T47D (cell line): ENCODE measurements around the gene SHLD2.
"Not testable (repeated sequence)": the region's sequence is repeated elsewhere in the genome, so short reads cannot be mapped to it uniquely, and the experiment has no call there.

Experiments
- DNase-seq, 2 experiments: peaks; one replicate each; pipeline versions ENCODE4 v3.0.0 to v3.0.0-alpha.2; 2011 to 2012; ENCODE audit warnings: low read depth in 1 of 2, low spot score in 1 of 2
- JUND ChIP-seq: IDR thresholded peaks from 2 replicates; pipeline ENCODE4 v1.6.1; 2012; ENCODE audit warnings: low read depth
- in situ Hi-C: cut with HindIII; loops from 2 replicates; pipeline ENCODE4 v1.10.0; 2016; ENCODE audit warnings: low sequenced_read_pairs, low pct_unique_long_range_greater_than_20kb

SHLD2 gene

DNA sequence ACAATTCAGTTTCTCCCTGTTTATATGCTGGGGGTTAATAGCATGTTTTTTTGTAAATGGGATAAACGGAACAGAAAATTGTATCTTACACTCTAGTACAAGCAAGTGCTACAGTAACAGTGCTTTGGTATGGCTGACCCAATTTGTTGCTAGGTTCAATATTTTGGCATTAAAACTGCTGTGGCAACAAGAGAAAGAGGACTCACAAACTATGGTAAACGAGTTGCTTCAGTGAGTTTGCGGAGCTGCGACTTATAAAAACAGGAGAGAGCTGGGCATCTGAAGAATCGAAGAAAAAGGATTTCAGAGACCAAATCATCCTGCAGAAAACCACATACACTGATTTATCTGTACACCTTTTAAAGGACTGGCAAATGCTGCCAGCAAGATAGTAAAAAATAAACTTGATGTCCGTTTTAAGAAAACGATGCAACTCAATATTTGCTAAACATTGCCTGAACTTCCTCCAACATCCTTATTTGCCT, 2.6 kb upstream of the SHLD2 start:
- in situ Hi-C loops = no loop called here
- DNase-seq = no peak
- TF ChIP-seq JUND = peak; percentile 46; the same call in 1 of the 2 replicates

DNA sequence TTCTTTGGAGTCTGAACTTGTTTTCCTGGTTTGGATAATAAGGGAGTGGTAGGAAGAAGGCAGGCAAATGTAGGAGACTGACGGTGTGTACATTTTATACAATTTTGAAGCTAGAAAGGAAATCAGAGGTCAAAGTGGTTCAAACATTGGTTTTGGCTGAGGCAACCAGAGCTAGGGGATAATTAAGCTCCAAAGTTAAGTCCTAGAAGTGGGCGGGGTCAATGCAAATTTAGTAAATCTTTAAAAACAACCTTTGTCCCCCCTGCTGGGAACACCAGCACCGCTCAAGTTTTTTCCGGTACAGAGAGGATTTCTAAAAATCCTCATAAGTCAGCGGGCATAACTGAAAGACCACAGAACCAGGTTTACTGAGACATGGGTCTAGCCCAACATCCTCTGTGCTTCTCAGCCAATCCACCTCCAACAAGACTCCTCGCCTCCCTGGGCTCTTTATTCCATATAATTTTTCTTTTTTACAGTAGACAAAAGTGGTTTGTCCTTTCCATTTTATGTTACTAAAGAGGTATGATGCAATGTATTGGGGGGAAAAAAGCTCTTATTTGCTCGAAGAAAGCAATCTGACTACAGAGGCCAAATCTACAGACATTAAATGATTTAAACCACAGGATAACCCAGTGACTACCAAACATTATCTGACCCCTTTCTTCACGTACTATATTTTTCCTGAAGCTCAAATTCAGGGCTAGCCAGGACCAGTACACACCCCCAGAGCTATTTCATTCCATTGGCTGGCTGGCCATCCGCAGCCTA, 2.0 kb upstream of the SHLD2 start:
- no peak for TF ChIP-seq JUND
- peak; percentile 76 to 95 for DNase-seq
- in situ Hi-C loops = no loop called here

DNA sequence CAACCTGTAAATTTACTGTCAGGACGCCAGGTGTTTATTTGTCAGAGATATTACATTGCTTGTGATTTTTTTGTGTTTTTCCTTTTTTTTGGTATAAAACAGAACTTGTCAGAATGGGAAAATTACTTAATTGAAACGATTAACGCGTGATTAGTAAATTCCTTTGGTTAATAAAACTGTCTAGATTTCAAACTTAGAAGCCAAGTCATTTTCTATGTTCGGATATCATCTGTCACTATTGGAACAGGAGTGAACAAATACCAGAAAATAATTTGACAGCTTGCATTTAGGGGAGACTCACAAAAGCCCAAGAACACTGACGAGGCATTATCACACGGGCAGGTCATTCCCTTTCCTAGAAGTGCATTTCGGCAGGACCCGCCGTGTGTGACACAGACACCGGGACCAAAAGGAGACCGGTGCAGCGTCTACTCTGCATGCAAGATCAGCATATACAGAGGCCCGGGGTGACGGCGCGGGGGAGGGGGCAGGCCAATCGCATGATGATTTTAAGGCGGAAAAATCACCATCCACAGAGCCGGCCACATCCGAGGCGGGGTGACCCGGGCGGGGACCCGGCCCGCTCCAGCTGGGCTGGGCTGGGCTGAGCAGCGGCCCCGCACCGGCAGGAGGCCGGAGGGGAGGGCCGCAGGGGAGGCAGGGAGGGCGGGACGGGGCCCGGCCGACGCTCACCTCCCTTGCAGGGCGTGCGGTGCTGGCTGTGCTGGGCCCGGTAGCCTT, 1.2 kb upstream of the SHLD2 start:
- in situ Hi-C loops = no loop called here
- DNase-seq = peak in 1 of 2 experiments; percentile 62

DNA sequence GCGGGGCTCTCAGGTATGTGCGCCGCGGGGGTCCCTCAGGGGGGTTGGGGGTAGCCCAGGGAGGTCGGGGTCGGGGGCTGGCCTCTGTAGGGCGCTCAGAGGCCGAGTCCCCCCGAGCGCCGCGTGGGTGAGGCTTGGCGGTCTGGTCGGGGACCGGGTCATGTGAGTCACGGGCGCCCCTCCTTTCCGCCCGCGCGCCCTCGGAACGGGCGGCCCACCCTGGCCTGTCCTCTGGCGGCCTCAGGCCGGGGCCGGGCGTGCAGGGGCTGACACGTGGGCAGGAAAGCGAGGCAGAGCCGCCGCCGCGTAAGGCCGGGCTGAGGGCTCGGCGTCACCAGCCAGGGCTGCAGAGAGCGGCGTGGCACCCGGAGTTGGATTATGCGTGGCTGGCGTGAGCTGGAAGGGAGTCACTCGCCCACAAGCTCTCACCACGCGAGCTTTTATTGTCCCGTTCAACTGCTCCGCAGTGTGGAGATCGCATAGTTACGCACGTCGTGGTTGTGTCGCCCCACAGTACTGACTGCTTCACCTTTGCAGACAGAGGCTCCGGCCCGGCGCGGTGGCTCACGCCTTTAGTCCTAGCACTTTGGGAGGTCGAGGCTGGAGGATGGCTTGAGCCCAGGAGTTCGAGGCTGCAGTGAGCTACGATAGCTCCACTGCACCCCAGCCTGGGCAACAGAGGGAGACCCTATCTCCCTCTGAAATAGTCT, 385 bp downstream of the SHLD2 start:
- in situ Hi-C loops = no loop called here
- no peak for TF ChIP-seq JUND
- DNase-seq = peak; percentile 65 to 95

More for the DNA sequence above, 1.2 kb upstream of the SHLD2 start:
- no peak for TF ChIP-seq JUND

DNA sequence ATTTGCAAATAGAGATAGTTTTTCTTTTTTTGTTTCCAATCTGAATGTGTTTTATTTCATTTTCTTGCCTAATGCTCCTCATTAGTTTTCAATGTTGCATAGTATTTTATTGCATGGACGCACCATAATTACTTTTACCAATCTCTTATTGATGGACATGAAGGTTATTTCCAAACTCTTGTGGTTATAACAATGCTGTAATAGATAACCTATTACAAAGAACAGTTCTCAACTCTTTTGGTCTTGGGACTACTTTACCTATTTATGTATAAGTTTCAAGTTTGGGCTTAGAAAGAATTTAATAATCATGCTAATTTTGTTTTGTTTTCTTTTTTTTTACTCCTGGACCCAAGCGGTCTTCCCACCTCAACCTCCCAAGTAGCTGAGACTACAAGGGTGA, 7.0 kb downstream of the SHLD2 start:
- in situ Hi-C loops = no loop called here
- DNase-seq = no peak
- TF ChIP-seq JUND = no peak

DNA sequence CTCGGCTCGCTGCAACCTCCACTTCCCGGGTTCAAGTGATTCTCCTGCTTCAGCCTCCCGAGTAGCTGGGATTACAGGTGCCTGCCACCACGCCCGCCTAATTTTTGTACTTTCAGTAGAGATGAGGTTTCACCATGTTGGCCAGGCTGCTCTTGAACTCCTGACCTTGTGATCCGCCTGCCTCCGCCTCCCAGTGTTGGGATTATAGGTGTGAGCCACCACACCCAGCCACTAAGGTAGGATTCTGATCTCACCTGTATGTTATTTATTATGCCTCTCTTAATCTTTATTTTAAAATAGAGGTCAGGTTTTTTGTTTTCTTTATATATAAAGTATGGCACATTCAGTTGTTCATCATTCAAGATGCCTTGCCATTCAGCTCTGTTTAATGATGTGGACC, 9.7 kb downstream of the SHLD2 start:
- in situ Hi-C loops, DNase-seq: not testable (repeated sequence)

DNA sequence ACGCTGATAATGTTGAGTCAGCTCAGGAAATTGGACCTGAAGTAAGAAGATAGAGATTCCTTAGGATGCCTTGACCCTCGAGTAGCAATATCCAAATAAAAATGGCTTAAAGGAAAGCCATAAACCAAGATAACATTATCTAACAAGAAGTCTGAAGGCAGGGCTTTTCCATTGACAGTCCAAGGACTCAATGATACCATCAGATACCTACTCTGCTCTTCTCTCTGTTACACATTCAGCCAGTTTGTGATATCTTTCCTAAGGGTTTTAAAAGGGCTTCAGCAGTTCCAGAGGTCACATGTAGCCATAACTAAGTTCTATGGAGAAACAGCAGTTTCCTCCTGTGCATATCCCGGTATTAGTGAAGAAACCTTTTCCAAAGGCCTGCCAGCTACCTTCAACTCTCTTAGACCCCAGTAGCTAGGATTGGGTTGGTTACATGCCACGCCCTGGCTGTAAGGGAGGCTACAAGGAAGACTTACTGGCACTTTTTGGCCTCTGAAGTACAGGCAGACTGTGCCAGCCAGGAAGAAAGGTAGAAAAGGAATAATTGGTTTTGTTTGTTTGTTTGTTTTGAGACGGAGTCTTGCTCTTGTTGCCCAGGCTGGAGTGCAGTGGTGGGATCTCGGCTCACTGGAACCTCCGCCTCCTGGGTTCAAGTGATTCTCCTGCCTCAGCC, 10.6 kb downstream of the SHLD2 start:
- no peak for DNase-seq
- in situ Hi-C loops = no loop called here
- TF ChIP-seq JUND = no peak

DNA sequence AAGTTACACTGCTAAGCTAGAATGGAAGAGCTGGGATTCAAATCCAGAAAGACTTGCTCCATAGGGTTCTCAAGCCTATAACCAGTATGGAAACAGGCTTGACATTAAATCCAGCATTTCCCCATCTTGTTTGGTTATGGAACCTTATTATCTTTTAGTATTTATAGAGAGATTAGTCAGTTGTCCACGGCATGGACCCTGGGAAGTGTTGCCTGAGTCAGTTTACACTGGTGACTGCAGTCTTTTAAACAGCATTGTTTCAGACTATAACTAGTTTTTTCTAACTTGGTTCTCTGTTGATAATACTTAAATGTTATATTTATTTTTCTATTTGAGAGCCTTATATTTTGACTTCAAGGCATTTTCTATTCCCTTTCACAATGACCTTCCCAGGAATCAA, 23.1 kb downstream of the SHLD2 start:
- in situ Hi-C loops, DNase-seq: not testable (repeated sequence)

DNA sequence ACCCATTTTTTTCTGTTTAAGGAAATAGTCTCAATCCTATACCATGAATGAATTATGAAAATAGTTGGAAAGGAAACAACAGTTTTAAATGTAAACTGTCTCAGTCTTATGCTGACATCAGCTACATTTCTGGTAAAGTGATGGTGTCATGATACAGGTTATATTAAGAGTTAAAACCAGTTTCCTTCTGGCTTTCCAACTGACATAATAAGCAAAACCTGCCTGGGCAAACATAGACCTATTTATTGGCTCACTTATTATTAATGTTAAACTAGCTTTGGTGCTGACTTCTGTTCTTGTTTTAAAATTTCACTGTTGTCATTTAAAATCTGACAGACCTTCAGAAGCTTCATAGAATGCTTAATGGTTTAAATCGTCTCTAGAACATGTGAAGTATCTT, 24.0 kb downstream of the SHLD2 start:
- DNase-seq, in situ Hi-C loops: not testable (repeated sequence)

DNA sequence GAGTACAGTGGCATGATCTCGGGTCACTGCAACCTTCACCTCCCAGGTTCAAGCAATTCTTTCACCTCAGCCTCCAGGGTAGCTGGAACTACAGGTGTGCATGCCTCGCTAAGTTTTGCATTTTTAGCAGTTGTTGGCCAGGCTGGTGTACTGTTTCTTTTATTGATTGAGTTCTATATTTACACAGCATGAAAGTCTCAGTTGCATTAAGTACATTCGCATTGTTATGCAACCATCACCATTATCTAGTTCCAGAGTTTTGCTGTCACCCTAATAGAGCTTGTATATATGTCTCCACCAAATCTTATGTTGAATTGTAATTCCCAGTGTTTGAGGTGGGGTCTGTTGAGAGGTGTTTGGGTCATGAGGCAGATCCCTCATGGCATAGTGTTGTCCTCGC, 28.3 kb downstream of the SHLD2 start:
- DNase-seq, in situ Hi-C loops: not testable (repeated sequence)

DNA sequence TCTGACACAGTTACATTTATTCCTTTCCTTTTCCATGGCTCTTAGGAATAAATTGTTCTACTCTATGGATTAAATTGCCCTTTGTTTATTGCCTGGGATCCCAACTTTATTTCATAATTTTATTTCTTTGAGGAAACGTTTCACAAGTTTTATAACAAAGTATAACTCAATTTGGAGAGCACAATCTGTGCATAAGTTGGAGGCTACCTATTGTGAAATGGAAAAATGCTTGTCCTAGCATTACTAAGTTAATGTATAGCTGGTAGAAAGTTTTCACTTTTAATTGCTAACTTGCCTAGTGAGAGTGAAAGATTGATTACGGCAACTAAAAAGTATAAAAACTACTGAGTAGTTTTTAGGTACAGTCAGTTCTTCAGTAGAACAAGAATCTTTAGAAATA, 32.0 kb downstream of the SHLD2 start:
- in situ Hi-C loops, DNase-seq: not testable (repeated sequence)

DNA sequence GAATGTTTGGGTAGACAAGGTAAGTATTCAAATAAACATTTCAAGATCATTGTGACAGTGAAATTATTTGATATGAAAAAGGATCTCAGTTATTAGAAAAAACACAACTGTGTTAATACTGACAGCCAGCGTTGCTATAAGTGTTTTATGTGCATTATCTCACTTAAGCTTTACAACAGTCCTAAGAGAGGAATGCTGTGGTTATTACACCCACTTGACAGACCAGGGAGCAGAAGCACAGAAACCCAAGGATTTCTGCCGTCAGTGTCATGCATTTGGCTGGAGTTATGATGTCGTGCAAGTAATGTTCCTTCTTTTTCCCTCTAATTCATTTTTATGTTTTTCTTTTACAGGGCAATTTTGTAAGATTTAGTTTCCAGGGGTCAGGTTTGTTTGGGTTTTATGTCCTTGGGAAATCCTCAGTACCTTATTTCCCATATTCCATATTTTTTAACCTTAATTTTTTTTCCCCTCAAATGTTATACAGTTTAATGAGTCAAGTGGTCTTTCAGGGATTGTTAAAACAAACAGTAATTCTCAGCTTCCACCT, 32.7 kb downstream of the SHLD2 start:
- in situ Hi-C loops, DNase-seq: not testable (repeated sequence)

DNA sequence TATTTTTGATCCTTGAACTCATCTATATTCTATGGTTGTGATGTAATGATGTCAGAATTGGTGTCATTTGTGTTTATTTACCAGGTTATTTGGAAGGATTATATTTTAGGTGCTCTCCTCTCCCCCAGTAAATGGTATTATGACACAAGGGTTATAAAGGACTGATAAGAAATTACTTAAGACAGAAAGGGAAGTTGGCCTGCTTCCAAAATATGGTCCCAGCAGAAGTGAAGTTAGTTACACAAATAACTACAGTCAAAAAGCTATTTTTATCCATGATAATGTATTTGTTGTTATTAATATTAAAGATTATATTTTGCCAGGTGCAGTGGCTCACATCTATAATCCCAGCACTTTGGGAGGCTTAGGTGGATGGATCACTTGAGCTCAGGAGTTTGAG, 37.2 kb downstream of the SHLD2 start:
- DNase-seq, in situ Hi-C loops: not testable (repeated sequence)

DNA sequence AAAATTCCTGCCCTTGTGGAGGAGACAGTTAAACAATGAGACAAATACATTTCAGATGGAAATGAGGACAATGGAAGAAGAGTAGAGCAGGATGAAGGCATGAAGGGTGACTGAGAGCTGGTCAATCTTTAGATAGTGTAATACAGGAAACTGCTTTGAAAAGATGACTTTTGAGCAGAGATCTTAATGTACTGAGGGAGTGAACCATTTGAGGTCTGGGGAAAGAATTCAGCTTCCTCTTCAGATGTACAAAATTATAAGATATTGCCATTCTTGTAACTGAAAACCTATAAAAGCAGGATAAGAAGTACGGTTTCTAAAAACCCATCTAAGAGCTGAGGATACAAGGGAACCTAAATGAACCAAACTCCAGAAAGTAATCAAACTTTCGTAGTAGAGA, 38.9 kb downstream of the SHLD2 start:
- in situ Hi-C loops, DNase-seq: not testable (repeated sequence)

DNA sequence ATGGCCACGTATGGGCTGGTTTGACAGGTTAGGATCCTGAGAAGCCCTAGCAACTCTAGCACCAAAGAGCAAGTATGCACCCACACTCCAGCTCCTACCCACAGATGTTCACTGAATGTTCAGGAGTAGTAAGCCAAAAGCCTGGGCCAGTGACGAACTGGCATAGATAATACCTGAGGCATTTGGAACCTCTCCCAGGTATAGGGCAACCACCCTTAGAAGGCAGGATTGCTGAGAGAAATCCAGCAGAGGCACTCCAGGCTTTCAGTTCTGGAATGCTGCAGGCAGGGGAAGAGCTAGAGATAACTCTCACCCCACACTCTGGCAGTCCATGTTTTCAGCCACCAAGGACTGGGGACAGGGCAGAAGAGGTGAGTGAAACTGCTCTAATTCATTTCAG, 39.4 kb downstream of the SHLD2 start:
- DNase-seq = peak in 1 of 2 experiments; percentile 39
- in situ Hi-C loops = not testable (repeated sequence)

DNA sequence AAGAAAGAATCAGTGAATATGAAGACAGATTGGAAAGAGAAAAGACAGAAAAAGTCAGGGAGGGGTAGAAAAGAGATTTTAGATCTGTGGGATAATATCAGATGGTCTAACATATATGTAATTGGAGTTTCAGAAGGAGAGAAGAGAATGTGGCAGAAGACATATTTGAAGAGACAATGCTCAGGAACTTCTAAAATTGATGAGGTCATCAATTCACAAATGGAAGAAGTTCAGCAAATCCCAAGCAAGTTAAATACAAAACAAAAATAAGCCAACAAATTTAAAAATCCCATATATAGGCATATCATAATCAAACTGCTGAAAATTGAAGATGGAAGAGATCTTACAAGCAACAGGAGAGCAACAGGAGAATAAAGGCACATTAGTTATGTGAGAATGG, 42.5 kb downstream of the SHLD2 start:
- in situ Hi-C loops, DNase-seq: not testable (repeated sequence)
